Endothelial cell of umbilical vein (primary cell): ENCODE measurements around the gene TNFRSF8. TPM values are rescaled to one million over a fixed set of nuclear protein-coding genes. Genes with fewer than 3 reads are reported as not detected.

Experiments used
- BruUV-seq: library from RNA; stranded (reverse); fragments of 400-500 nt; replicated peaks from 2 replicates; lab custom pipeline; 2021; lab: Mats Ljungman, UMichigan
- CTCF ChIA-PET: fragments of 300-600, 350-600 bp; sonication (Branson Sonifier 250); formaldehyde crosslinking; loops from one replicate; lab custom pipeline; 2021; ENCODE audit warnings: antibody characterized with exemption, inconsistent platforms; lab: Charles Lee
- POLR2A ChIA-PET: fragments of 300-600, 350-600 bp; sonication (Branson Sonifier 250); formaldehyde crosslinking; loops from one replicate; lab custom pipeline; 2021; ENCODE audit warnings: antibody characterized with exemption, inconsistent platforms; lab: Charles Lee
- DNase-seq: peaks from one replicate; pipeline ENCODE4 v3.0.0-alpha.2; 2011; ENCODE audit warnings: low read depth, low spot score
- FAIRE-seq: peaks from 2 replicates; lab custom pipeline; 2011; peaks lifted over from hg19 to GRCh38; lab: Jason Lieb, UNC
- H2AFZ ChIP-seq: 2 replicates; pipeline ENCODE4 v1.6.0; 2012; ENCODE audit warnings: low read depth, low read length, control low read depth, inconsistent platforms
- H3K27ac ChIP-seq: 2 replicates; pipeline ENCODE4 v1.5.1; 2011; ENCODE audit warnings: low read depth, mild to moderate bottlenecking, control low read depth, low read length, moderate library complexity; ENCODE audit not compliant: insufficient read depth
- H3K27me3 ChIP-seq, 2 experiments: 2 replicates each; pipeline versions ENCODE4 v1.6.0 to v1.6.1; 2011; ENCODE audit warnings: low read length in 2 of 2, mixed read lengths in 1 of 2; ENCODE audit not compliant: control insufficient read depth in 2 of 2, insufficient read depth in 2 of 2
- H3K36me3 ChIP-seq, 2 experiments: 2 replicates in 1 of 2; 3 replicates in 1 of 2; pipeline ENCODE4 v1.5.1; 2011; ENCODE audit warnings: low read length in 2 of 2, mild to moderate bottlenecking in 1 of 2, moderate library complexity in 1 of 2; ENCODE audit not compliant: control insufficient read depth in 2 of 2, insufficient read depth in 2 of 2; ENCODE audit errors: extremely low read depth in 1 of 2
- H3K4me1 ChIP-seq: 3 replicates; pipeline ENCODE4 v1.5.1; 2011; ENCODE audit warnings: mild to moderate bottlenecking, low read length; ENCODE audit not compliant: control insufficient read depth, insufficient read depth; ENCODE audit errors: extremely low read depth
- H3K4me2 ChIP-seq: 2 replicates; pipeline ENCODE4 v1.6.1; 2011; ENCODE audit warnings: low read length, control low read depth, mixed read lengths; ENCODE audit not compliant: insufficient read depth
- H3K4me3 ChIP-seq, 3 experiments: fragments of 200-600 bp in 1 of 3; sonication (generic), shearing (Covaris generic) in 1 of 3; replicated peaks in 1 of 3; 2 replicates each; pipeline ENCODE4 v1.5.1; 2011 to 2016; ENCODE audit warnings: control low read depth in 3 of 3, low read length in 3 of 3, mild to moderate bottlenecking in 2 of 3, inconsistent platforms in 1 of 3, low read depth in 1 of 3, moderate library complexity in 1 of 3; ENCODE audit not compliant: insufficient read depth in 1 of 3
- H3K79me2 ChIP-seq: 2 replicates; pipeline ENCODE4 v1.6.0; 2012; ENCODE audit warnings: low read length, inconsistent platforms; ENCODE audit not compliant: control insufficient read depth, insufficient read depth
- H3K9ac ChIP-seq: replicated peaks from 2 replicates; pipeline ENCODE3; 2011; ENCODE audit warnings: low read length, control low read depth; ENCODE audit not compliant: insufficient read depth; ENCODE audit errors: extremely low read depth
- H3K9me1 ChIP-seq: replicated peaks from 3 replicates; pipeline ENCODE4 v1.6.0; 2011; ENCODE audit warnings: mild to moderate bottlenecking, low read length; ENCODE audit not compliant: control insufficient read depth, insufficient read depth; ENCODE audit errors: extremely low read depth
- H3K9me3 ChIP-seq: replicated peaks from 2 replicates; pipeline ENCODE4 v1.5.1; 2012; ENCODE audit warnings: low read length, inconsistent platforms; ENCODE audit not compliant: control insufficient read depth, insufficient read depth
- H4K20me1 ChIP-seq: replicated peaks from 2 replicates; pipeline ENCODE3; 2011; ENCODE audit warnings: mild to moderate bottlenecking, low read length; ENCODE audit not compliant: control insufficient read depth, insufficient read depth; ENCODE audit errors: extremely low read depth
- GATA2 ChIP-seq: IDR thresholded peaks from 2 replicates; pipeline ENCODE4 v1.7.0; 2011; ENCODE audit warnings: low read depth, mild to moderate bottlenecking, moderate library complexity, mixed read lengths, low read length; ENCODE audit not compliant: insufficient read length, insufficient read depth
- JUN ChIP-seq: IDR thresholded peaks from 2 replicates; pipeline ENCODE4 v1.6.1; 2011; ENCODE audit warnings: borderline replicate concordance, low read depth; ENCODE audit not compliant: insufficient read length, insufficient read depth
- MAX ChIP-seq: IDR thresholded peaks from 2 replicates; pipeline ENCODE4 v1.6.1; 2011; ENCODE audit not compliant: insufficient read depth, insufficient read length
- MYC ChIP-seq: IDR thresholded peaks from one replicate; pipeline ENCODE4 v1.6.1; 2011; ENCODE audit warnings: mild to moderate bottlenecking, low read depth, low read length
- POLR2A ChIP-seq: IDR thresholded peaks from 2 replicates; pipeline ENCODE4 v1.6.1; 2012; ENCODE audit warnings: low read depth, mild to moderate bottlenecking, control low read depth, low read length
- POLR2AphosphoS5 ChIP-seq: IDR thresholded peaks from 2 replicates; pipeline ENCODE4 v1.6.1; 2012; ENCODE audit warnings: low read depth, mild to moderate bottlenecking, control low read depth, low read length, moderate library complexity; ENCODE audit not compliant: insufficient read depth
- dilution Hi-C: fragments of 300-500 bp; cut with MboI; formaldehyde crosslinking; loops from one replicate; pipeline ENCODE4 v1.15.0; 2019; ENCODE audit warnings: low sequenced_read_pairs; ENCODE audit not compliant: extremely low pct_ligation_motif_present
- intact Hi-C: fragments of 100-400 bp; cut with micrococcal nuclease; formaldehyde crosslinking; loops from one replicate; pipeline ENCODE4 v1.10.0; 2022
- polyA plus RNA-seq, 4 experiments: library from polyadenylated mRNA; depleted of rRNA in 3 of 4; stranded (reverse) in 3 of 4; unstranded in 1 of 4; fragments of >200 nt; gene quantifications; 2 replicates each; pipeline versions ENCODE4 v1.2.1 to v1.2.3, GENCODE V29; 2011 to 2012; ENCODE audit warnings: missing spikeins in 1 of 4
- total RNA-seq: library from RNA; stranded (reverse); gene quantifications from 2 replicates; pipeline ENCODE4 v1.2.3, GENCODE V29; 2021
- TF ChIP-seq, protein P1 (sequence below), 2 donors: IDR thresholded peaks; 1 replicate in 1 of 2; 2 replicates in 1 of 2; pipeline ENCODE4 v1.5.1; 2011; ENCODE audit warnings: low read length in 2 of 2, mild to moderate bottlenecking in 2 of 2, moderate library complexity in 2 of 2, control low read depth in 1 of 2, inconsistent platforms in 1 of 2, low read depth in 1 of 2; ENCODE audit not compliant: insufficient read depth in 1 of 2; ENCODE audit errors: extremely low read depth in 1 of 2

Gene TNFRSF8
- total and polyA plus RNA-seq, 2 donors (not counting 3 experiments of a cell fraction or from before 2014, with no cell fraction given): 0.47 TPM; not detected in 1

- Histone ChIP-seq H3K4me3 (no peak overlapping the region), H3K9me1 (no peaks in the 10 kb centered on the region), H4K20me1 (no peaks in the 10 kb centered on the region), H3K36me3 (no peaks in the 10 kb centered on the region), H3K4me1 (no peaks in the 10 kb centered on the region), H3K9me3 (no peaks in the 10 kb centered on the region), H3K9ac (no peak overlapping the region), H3K27ac (no peak overlapping the region), H3K79me2 (no peaks in the 10 kb centered on the region), H2AFZ (no peak overlapping the region), H3K4me2 (no peak overlapping the region), H3K27me3 (peaks cover 27% of the 10 kb centered on the region in 2 experiments)
- TF ChIP-seq POLR2A (no peak), JUN (no peak), MAX (no peak), MYC (no peak), POLR2AphosphoS5 (no peak), GATA2 (no peak)
- TF ChIP-seq, protein P1, sequence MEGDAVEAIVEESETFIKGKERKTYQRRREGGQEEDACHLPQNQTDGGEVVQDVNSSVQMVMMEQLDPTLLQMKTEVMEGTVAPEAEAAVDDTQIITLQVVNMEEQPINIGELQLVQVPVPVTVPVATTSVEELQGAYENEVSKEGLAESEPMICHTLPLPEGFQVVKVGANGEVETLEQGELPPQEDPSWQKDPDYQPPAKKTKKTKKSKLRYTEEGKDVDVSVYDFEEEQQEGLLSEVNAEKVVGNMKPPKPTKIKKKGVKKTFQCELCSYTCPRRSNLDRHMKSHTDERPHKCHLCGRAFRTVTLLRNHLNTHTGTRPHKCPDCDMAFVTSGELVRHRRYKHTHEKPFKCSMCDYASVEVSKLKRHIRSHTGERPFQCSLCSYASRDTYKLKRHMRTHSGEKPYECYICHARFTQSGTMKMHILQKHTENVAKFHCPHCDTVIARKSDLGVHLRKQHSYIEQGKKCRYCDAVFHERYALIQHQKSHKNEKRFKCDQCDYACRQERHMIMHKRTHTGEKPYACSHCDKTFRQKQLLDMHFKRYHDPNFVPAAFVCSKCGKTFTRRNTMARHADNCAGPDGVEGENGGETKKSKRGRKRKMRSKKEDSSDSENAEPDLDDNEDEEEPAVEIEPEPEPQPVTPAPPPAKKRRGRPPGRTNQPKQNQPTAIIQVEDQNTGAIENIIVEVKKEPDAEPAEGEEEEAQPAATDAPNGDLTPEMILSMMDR (IDR thresholded peaks at IDR 0.05; ENCODE audit: extremely low read depth in 1 of 2, insufficient read depth in 1 of 2, low read depth in 1 of 2, low read length in 2 of 2): no peak
- DNase-seq (no peak), FAIRE-seq (no peak)
- ChIA-PET POLR2A (no interaction called here), CTCF (interaction anchor here (2.0 kb wide), 1 partner anchor 20 kb away, joined by 4 read pairs; no protein-coding TSS in a partner anchor)
- dilution Hi-C loops: no loop called here
- BruUV-seq: no TSS peak
- intact Hi-C loops: no loop called here
Measured at GRCh38 chr1:12059722-12060464, 3.2 kb upstream of the TNFRSF8 start.
